Mesendoderm (in vitro differentiated cells): ENCODE results near the gene ARHGAP27.

Experiments
- DNase-seq: peaks from one replicate; pipeline ENCODE4 v3.0.0; 2013
- H2AK5ac ChIP-seq: 2 replicates; pipeline ENCODE4 v1.6.1; 2013; ENCODE audit warnings: low read length, inconsistent platforms
- H2BK120ac ChIP-seq: 2 replicates; pipeline ENCODE4 v1.6.1; 2013; ENCODE audit warnings: low read depth, mild to moderate bottlenecking, low read length, moderate library complexity, mixed read lengths
- H2BK15ac ChIP-seq: replicated peaks from 2 replicates; pipeline ENCODE4 v1.6.1; 2013; ENCODE audit warnings: low read depth, mild to moderate bottlenecking, moderate library complexity
- H2BK5ac ChIP-seq: 2 replicates; pipeline ENCODE4 v1.6.1; 2013; ENCODE audit warnings: low read length, inconsistent platforms
- H3K18ac ChIP-seq: 2 replicates; pipeline ENCODE4 v1.6.1; 2013; ENCODE audit warnings: mild to moderate bottlenecking, low read length, mixed read lengths
- H3K23ac ChIP-seq: one replicate; pipeline ENCODE4 v1.6.1; 2013; ENCODE audit warnings: low read length
- H3K27ac ChIP-seq: 2 replicates; pipeline ENCODE4 v1.5.1; 2013; ENCODE audit warnings: low read depth, mild to moderate bottlenecking, inconsistent platforms, low read length, moderate library complexity
- H3K27me3 ChIP-seq: 2 replicates; pipeline ENCODE4 v1.6.1; 2013; ENCODE audit warnings: low read length, control low read depth, mild to moderate bottlenecking, inconsistent platforms; ENCODE audit not compliant: insufficient read depth, poor library complexity
- H3K36me3 ChIP-seq: 2 replicates; pipeline ENCODE4 v1.6.1; 2013; ENCODE audit warnings: low read length, inconsistent platforms; ENCODE audit not compliant: control insufficient read depth, insufficient read depth
- H3K4ac ChIP-seq: one replicate; pipeline ENCODE4 v1.6.1; 2013; ENCODE audit warnings: low read depth, mild to moderate bottlenecking, low read length, moderate library complexity
- H3K4me1 ChIP-seq: 2 replicates; pipeline ENCODE4 v1.6.1; 2013; ENCODE audit warnings: low read depth, low read length, inconsistent platforms; ENCODE audit not compliant: control insufficient read depth
- H3K4me2 ChIP-seq: 2 replicates; pipeline ENCODE4 v1.6.1; 2013; ENCODE audit warnings: low read length
- H3K4me3 ChIP-seq: 2 replicates; pipeline ENCODE4 v1.5.1; 2013; ENCODE audit warnings: mild to moderate bottlenecking, low read length
- H3K56ac ChIP-seq: one replicate; pipeline ENCODE4 v1.6.1; 2013; ENCODE audit warnings: low read length
- H3K79me1 ChIP-seq: 2 replicates; pipeline ENCODE4 v1.6.1; 2013; ENCODE audit warnings: low read length, inconsistent platforms
- H3K79me2 ChIP-seq: 2 replicates; pipeline ENCODE4 v1.6.1; 2013; ENCODE audit warnings: mild to moderate bottlenecking, low read length; ENCODE audit not compliant: control insufficient read depth, insufficient read depth
- H3K9ac ChIP-seq: 2 replicates; pipeline ENCODE4 v1.6.1; 2013; ENCODE audit warnings: low read length, inconsistent platforms
- H4K5ac ChIP-seq: one replicate; pipeline ENCODE4 v1.6.1; 2013; ENCODE audit warnings: low read length
- H4K8ac ChIP-seq: one replicate; pipeline ENCODE4 v1.6.1; 2013; ENCODE audit warnings: low read depth, mild to moderate bottlenecking, control low read depth, low read length, moderate library complexity
- WGBS: extraction: QIAGEN DNeasy Blood & Tissue Kit; methylation state at CpG from one replicate; pipeline ENCODE4 v1.1.7; 2013; ENCODE audit warnings: low lambda C conversion rate, missing lambda C conversion rate; ENCODE audit not compliant: insufficient coverage; ENCODE audit errors: extremely low coverage; 5-methylcytosine and 5-hydroxymethylcytosine counted together

Gene ARHGAP27

DNA sequence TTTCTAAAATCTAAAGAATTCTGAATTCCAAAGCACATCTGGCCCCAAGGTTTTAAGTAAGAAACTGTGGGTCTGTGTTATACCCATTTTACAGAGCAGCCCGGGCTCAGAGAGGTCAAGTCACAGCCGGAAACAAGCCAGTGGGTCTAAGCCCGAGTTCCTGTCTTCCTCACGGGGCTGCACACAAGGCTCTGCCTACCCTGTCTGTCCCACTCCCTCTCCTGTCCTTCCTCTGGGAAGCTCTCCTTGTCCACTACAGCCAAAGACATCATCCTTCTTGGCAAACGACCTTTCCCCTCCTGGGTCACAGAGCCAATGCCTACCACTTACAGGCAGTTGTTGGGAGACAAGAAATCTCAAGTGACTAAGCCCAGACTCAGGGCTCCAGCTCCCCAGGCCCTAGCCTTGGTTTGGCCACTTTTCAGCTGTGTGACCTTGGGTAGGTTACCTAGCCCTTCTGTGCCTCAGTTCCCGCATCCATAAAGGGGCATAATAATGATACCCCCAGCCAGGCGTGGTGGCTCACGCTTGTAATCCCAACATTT lies 60.3 kb downstream of the ARHGAP27 start:
- Histone ChIP-seq H3K4me3 (no peak overlapping the region), H3K36me3 (no peaks in the 10 kb centered on the region), H3K79me1 (no peaks in the 10 kb centered on the region), H2BK120ac (peak overlapping the region; percentile 39), H3K4ac (peak overlapping the region; percentile 22), H3K27me3 (no peaks in the 10 kb centered on the region), H3K27ac (peak overlapping the region; percentile 92), H3K23ac (no peak overlapping the region), H2AK5ac (peak overlapping the region; percentile 94), H2BK15ac (no peak overlapping the region), H3K9ac (peak overlapping the region; percentile 10), H3K18ac (peak overlapping the region; percentile 51), H4K8ac (no peak overlapping the region), H3K56ac (peak overlapping the region; percentile 81), H2BK5ac (peak overlapping the region; percentile 17), H3K4me1 (no peaks in the 10 kb centered on the region), H3K79me2 (no peaks in the 10 kb centered on the region), H3K4me2 (no peak overlapping the region), H4K5ac (no peak overlapping the region)
- WGBS, result no CpG with 5 or more reads among the region's 8 CpGs
- DNase-seq, result peak; percentile 34

GRCh38 chr17:45371414-45372324 lies 61.0 kb downstream of the ARHGAP27 start:
- H2BK120ac ChIP-seq, result peak overlapping the region; percentile 85
- H3K9ac ChIP-seq, result peak overlapping the region; percentile 54
- H3K36me3 ChIP-seq, result no peaks in the 10 kb centered on the region
- peak overlapping the region; percentile 60 for H3K4ac ChIP-seq
- H4K5ac ChIP-seq, result no peak overlapping the region
- no peak overlapping the region for H2AK5ac ChIP-seq
- H3K23ac ChIP-seq, result no peak overlapping the region
- H3K4me3 ChIP-seq, result no peak overlapping the region
- no peak overlapping the region for H4K8ac ChIP-seq
- no peaks in the 10 kb centered on the region for H3K79me2 ChIP-seq
- WGBS, result no CpG with 5 or more reads among the region's 55 CpGs
- peak overlapping the region; percentile 92 for H3K27ac ChIP-seq
- no peaks in the 10 kb centered on the region for H3K79me1 ChIP-seq
- no peaks in the 10 kb centered on the region for H3K27me3 ChIP-seq
- DNase-seq, result peak; percentile 99
- no peak overlapping the region for H2BK15ac ChIP-seq
- H2BK5ac ChIP-seq, result peak overlapping the region; percentile 51
- peak overlapping the region; percentile 78 for H3K18ac ChIP-seq
- H3K4me2 ChIP-seq, result peak overlapping the region; percentile 7
- H3K4me1 ChIP-seq, result no peaks in the 10 kb centered on the region
- peak overlapping the region; percentile 81 for H3K56ac ChIP-seq

DNA sequence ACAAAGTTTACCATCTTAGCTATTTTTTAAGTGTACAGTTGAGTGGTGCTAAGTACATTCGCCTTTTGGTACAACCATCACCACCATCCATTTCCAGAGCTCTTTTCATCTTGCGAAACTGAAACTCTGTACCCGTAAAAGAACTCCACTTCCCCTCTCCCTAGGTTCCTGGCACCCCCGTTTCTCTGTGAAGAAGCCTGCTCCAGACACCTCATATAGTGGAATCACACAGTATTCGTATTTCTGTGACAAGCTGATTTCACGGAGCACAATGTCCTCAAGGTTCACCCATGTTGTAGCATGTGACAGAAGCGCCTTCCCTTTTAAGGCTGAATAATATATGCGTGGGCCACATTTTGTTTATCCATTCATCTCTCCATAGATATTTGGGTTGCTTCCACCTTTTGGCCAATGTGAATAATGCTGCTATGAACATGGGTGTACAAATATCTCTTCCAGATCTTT lies 61.7 kb downstream of the ARHGAP27 start:
- H3K79me1 ChIP-seq, result no peaks in the 10 kb centered on the region
- H3K4me2 ChIP-seq, result no peak overlapping the region
- H3K56ac ChIP-seq, result peak overlapping the region; percentile 19
- no peak overlapping the region for H3K4me3 ChIP-seq
- H3K9ac ChIP-seq, result no peak overlapping the region
- no peak overlapping the region for H2BK15ac ChIP-seq
- peak overlapping the region; percentile 78 for H3K18ac ChIP-seq
- peak overlapping the region; percentile 85 for H2BK120ac ChIP-seq
- peak overlapping the region; percentile 92 for H3K27ac ChIP-seq
- no peaks in the 10 kb centered on the region for H3K79me2 ChIP-seq
- no peak for DNase-seq
- H3K4me1 ChIP-seq, result no peaks in the 10 kb centered on the region
- peak overlapping the region; percentile 60 for H3K4ac ChIP-seq
- no peak overlapping the region for H3K23ac ChIP-seq
- H4K8ac ChIP-seq, result no peak overlapping the region
- H3K36me3 ChIP-seq, result no peaks in the 10 kb centered on the region
- no CpG with 5 or more reads among the region's 8 CpGs for WGBS
- H4K5ac ChIP-seq, result no peak overlapping the region
- H2BK5ac ChIP-seq, result no peak overlapping the region
- H2AK5ac ChIP-seq, result no peak overlapping the region
- no peaks in the 10 kb centered on the region for H3K27me3 ChIP-seq

DNA sequence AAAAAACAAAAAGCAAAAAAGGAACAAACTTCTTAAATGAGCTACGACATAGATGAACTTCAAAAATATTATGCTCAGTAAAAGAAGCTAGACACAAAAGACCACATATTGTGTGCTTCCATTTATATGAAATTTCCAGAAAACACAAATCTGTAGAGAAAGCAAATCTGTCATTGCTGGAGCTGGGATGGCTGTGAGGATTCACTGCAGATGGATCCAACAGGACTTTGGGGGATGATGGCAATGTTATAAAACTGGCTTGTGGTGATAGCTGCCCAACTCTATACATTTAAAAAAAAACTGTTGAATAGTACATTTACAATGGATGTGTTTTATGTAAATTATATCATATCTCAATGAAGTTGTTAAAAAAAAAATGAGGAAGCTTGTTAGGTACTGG lies 63.2 kb downstream of the ARHGAP27 start:
- no peak overlapping the region for H3K18ac ChIP-seq
- H2BK15ac ChIP-seq, result no peak overlapping the region
- no peak overlapping the region for H3K4me2 ChIP-seq
- no peaks in the 10 kb centered on the region for H3K79me1 ChIP-seq
- no peak overlapping the region for H2BK120ac ChIP-seq
- H3K27me3 ChIP-seq, result no peaks in the 10 kb centered on the region
- H3K27ac ChIP-seq, result no peak overlapping the region
- no peak overlapping the region for H2BK5ac ChIP-seq
- no peak overlapping the region for H3K23ac ChIP-seq
- H3K4ac ChIP-seq, result no peak overlapping the region
- no peak overlapping the region for H2AK5ac ChIP-seq
- H3K9ac ChIP-seq, result no peak overlapping the region
- H3K4me1 ChIP-seq, result peaks cover 3% of the 10 kb centered on the region
- no peaks in the 10 kb centered on the region for H3K36me3 ChIP-seq
- H3K79me2 ChIP-seq, result no peaks in the 10 kb centered on the region
- WGBS, result no CpG with 5 or more reads among the region's 1 CpG
- no peak for DNase-seq
- no peak overlapping the region for H4K5ac ChIP-seq
- no peak overlapping the region for H3K56ac ChIP-seq
- H4K8ac ChIP-seq, result no peak overlapping the region
- H3K4me3 ChIP-seq, result no peak overlapping the region

GRCh38 chr17:45368651-45369050 lies 64.0 kb downstream of the ARHGAP27 start:
- H4K5ac ChIP-seq, result no peak overlapping the region
- no peaks in the 10 kb centered on the region for H3K79me2 ChIP-seq
- H3K4me3 ChIP-seq, result no peak overlapping the region
- H3K4me1 ChIP-seq, result peaks cover 3% of the 10 kb centered on the region
- no peak for DNase-seq
- H3K23ac ChIP-seq, result no peak overlapping the region
- no peak overlapping the region for H2BK5ac ChIP-seq
- H2BK15ac ChIP-seq, result no peak overlapping the region
- no peaks in the 10 kb centered on the region for H3K27me3 ChIP-seq
- no peak overlapping the region for H3K18ac ChIP-seq
- no peak overlapping the region for H3K56ac ChIP-seq
- H2BK120ac ChIP-seq, result no peak overlapping the region
- no peak overlapping the region for H3K27ac ChIP-seq
- H4K8ac ChIP-seq, result no peak overlapping the region
- no peak overlapping the region for H2AK5ac ChIP-seq
- no peaks in the 10 kb centered on the region for H3K36me3 ChIP-seq
- H3K9ac ChIP-seq, result no peak overlapping the region
- no peaks in the 10 kb centered on the region for H3K79me1 ChIP-seq
- no peak overlapping the region for H3K4ac ChIP-seq
- no peak overlapping the region for H3K4me2 ChIP-seq
